ENCODE measurements around the gene AKR7A2. TPM values are rescaled to one million over a fixed set of nuclear protein-coding genes. Genes with fewer than 3 reads are reported as not detected.

The AKR7A2 gene
- 10 to 100 TPM; 64.5 to 91.0 (median 80.7) TPM for total RNA-seq

DNA sequence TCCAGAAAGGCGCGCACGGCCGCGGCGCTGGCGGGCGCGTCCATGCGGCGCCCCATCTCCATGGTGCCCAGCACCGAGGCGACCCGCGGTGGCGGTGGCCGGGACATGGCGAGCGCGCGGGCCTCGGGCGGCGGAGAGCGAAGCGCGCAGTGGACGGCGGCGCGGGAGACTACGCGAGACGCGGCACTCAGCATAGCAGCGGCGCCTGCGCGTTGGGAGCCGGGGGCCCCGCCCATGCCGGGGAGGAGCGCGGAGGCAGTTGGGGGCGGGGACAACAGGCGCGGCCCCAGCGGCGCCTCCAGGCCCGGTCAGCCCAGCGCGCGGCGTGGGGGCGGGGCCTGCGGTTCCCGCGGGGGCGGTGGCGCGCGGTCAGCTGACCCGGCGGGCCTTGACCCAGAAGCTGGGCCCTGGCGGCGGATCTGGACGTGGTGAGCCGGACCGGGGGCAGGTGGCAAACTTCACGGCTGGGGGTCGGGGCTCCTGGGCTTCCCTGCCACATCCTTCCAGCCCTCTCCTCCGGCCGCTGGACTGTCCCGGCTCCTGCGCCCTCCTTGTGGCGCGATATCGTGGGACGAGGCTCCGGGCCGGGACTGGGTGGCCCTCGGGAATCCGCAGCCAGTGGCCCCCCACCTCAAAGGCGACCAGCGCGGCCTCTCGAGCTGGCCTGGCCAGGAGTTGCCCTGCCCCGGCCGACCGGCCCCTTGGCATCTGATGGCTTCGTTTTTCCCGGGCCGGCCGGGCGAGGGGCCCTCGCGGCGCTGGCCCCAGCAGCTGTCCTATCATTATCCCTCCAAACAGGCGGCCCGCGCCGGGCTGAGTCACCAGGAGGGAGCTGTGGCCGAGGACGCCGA lies at the start of gene AKR7A2, which contains the start of gene SLC66A1:
TSS of gene AKR7A2 (minus strand) at position 214 of the 851 bp plus-strand sequence. CDS start at position 194, 20 bp downstream.
TSS of gene SLC66A1 (plus strand) at position 396 of the 851 bp plus-strand sequence. CDS start 5,352 bp downstream, outside the sequence.
- Histone ChIP-seq H3K27me3 (no peaks in the 10 kb centered on the region), H3K4me3 (peak within 1 kb of the TSS; percentile 62 to 88 (median 81)), H3K27ac (peak within 1 kb of the TSS; percentile 47 to 92 (median 89)), H3K36me3 (peaks cover 3 to 28% (median 9%) of the 10 kb centered on the region in 3 donors), H3K4me1 (peaks cover 0 to 59% (median 22%) of the 10 kb centered on the region in 4 donors), H3K9me3 (no peaks in the 10 kb centered on the region)
- 0% methylated on average over 24 to 30 of the region's 105 CpGs for WGBS, 2 donors
- TF ChIP-seq POLR2A (IDR thresholded peaks at IDR 0.05), result peak; percentile 11 to 82
- peak in 1 of 2 donors; percentile 72 for TF ChIP-seq EP300 (IDR thresholded peaks at IDR 0.05)
- peak in 3 of 5 experiments; percentile 13 to 78 (median 67) for TF ChIP-seq CTCF (IDR thresholded peaks at IDR 0.05)
- DNase-seq (ENCODE audit: low spot score in 2 of 2), result peak; percentile 82 to 85

DNA sequence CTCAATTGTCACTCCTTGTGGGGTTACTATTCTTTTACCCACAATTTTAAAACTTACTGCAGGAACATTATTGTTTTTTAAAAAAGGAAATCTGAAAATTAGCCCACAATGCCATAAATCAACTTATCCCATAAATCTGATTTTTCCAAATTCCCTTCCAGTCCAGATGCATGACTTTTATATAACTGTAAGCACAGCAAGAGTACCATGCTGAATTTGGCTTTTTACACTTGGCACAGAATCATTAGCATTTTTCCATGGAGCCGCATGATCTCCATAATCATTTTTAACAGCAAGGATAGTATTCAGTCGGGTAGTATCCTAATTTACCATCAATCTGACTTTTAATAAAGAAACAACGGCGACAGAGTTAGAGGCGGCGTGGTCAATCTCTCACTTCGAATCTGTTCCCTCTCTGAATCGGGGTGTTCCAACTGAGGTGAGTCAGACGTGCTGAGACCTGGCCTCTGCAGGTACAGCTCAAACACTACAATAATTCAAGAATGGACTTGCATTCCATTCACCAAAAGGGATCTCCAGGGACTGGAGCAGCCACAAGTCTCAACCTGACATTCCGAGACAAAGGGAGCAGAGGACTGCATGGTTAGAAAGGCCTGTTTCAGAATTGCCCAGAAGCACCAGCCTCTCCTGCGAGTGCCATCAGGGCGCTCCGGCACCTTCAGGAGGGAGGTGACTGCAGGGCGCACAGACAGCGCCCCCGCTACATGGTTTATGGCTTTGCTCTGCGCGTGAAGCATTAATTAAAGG lies 49.1 kb upstream of the AKR7A2 start:
- Histone ChIP-seq H3K36me3 (peaks cover under 1 to 17% (median 8%) of the 10 kb centered on the region in 3 donors), H3K4me3 (no peak overlapping the region), H3K27me3 (no peaks in the 10 kb centered on the region), H3K27ac (no peak overlapping the region), H3K4me1 (peaks cover 0 to 49% (median 5%) of the 10 kb centered on the region in 4 donors), H3K9me3 (no peaks in the 10 kb centered on the region)
- 88 to 90% methylated on average over 18 of the region's 18 CpGs for WGBS, 2 donors
- TF ChIP-seq EP300 (IDR thresholded peaks at IDR 0.05), result no peak
- TF ChIP-seq CTCF (IDR thresholded peaks at IDR 0.05), result no peak
- TF ChIP-seq POLR2A (IDR thresholded peaks at IDR 0.05), result no peak
- no peak for DNase-seq (ENCODE audit: low spot score in 2 of 2)

GRCh38 chr1:19360432-19360831 lies 48.5 kb upstream of the AKR7A2 start:
- Histone ChIP-seq H3K27me3 (no peaks in the 10 kb centered on the region), H3K27ac (no peak overlapping the region), H3K4me3 (no peak overlapping the region), H3K9me3 (no peaks in the 10 kb centered on the region), H3K4me1 (peaks cover 0 to 43% (median 5%) of the 10 kb centered on the region in 4 donors), H3K36me3 (peaks cover 5 to 23% (median 8%) of the 10 kb centered on the region in 3 donors)
- no peak for TF ChIP-seq POLR2A (IDR thresholded peaks at IDR 0.05)
- TF ChIP-seq CTCF (IDR thresholded peaks at IDR 0.05), result no peak
- TF ChIP-seq EP300 (IDR thresholded peaks at IDR 0.05), result no peak
- WGBS, 2 donors, result 57 to 77% methylated on average over 11 of the region's 11 CpGs
- no peak for DNase-seq (ENCODE audit: low spot score in 2 of 2)

GRCh38 chr1:19360016-19360415 lies 48.1 kb upstream of the AKR7A2 start:
- TF ChIP-seq POLR2A (IDR thresholded peaks at IDR 0.05) (no peak), EP300 (IDR thresholded peaks at IDR 0.05) (no peak), CTCF (IDR thresholded peaks at IDR 0.05) (no peak)
- peaks cover 0 to 41% (median 5%) of the 10 kb centered on the region in 4 donors for H3K4me1 ChIP-seq
- no peak overlapping the region for H3K27ac ChIP-seq

More at GRCh38 chr1:19360016-19360415, 48.1 kb upstream of the AKR7A2 start:
- no peaks in the 10 kb centered on the region for H3K27me3 ChIP-seq
- no peak overlapping the region for H3K4me3 ChIP-seq
- DNase-seq (ENCODE audit: low spot score in 2 of 2), result no peak
- no peaks in the 10 kb centered on the region for H3K9me3 ChIP-seq
- 62 to 66% methylated on average over 6 of the region's 6 CpGs for WGBS, 2 donors
- H3K36me3 ChIP-seq, result peaks cover 5 to 28% (median 8%) of the 10 kb centered on the region in 3 donors

Measured in tibial nerve (tissue), 4 donors.